GM21381 (cell line): ENCODE results near the gene ATG2A.
A peak's percentile ranks its signal among the peaks of the same experiment; 100 is the strongest.

Experiments used
- ATAC-seq: cut with Tn5 transposase; IDR thresholded peaks from one replicate; pipeline ENCODE4 v1.9.1; 2021; ENCODE audit warnings: mild to moderate bottlenecking, moderate library complexity; ENCODE audit not compliant: unreplicated experiment

Gene ATG2A

GRCh38 chr11:64888729-64889511 lies 28.1 kb downstream of the ATG2A start:
- no peak for ATAC-seq

- no peak for ATAC-seq
Observed at GRCh38 chr11:64888406-64888728, 28.6 kb downstream of the ATG2A start.

DNA sequence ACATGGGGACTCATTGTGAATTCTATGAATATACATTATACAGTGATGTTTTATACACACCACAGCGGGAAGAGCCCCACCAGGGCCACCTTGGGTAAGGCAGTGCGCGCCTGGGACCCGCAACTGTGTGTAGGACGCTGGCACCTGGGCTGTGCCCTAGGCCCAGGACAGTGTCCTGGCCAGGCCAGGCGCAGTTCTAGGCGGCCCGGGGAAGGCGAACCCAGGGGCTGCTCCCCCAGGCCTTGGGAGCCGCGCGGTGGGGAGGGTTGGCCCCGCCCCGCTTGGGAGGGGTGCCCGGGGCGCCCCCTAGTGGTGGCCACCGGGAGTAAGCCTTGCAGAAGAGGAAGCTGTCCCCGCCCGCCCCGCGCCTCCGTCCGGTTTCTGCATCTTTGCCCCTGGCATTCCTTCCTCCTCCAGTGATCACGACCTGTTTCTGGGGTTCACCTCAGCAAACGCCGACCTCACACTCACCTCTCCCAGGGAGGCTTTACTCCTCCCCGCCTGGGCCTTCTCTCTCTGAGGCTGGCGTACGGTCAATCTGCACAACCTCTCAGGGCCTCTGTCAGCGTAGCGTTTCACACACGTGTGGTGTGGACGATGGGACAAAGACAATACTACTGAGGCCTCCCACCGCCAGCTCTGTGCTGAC lies 29.1 kb downstream of the ATG2A start:
- peak; percentile 68 for ATAC-seq

- ATAC-seq, result no peak
Observed at GRCh38 chr11:64887234-64887756, 29.7 kb downstream of the ATG2A start.

GRCh38 chr11:64885367-64886286 lies 31.4 kb downstream of the ATG2A start:
- ATAC-seq, result no peak

DNA sequence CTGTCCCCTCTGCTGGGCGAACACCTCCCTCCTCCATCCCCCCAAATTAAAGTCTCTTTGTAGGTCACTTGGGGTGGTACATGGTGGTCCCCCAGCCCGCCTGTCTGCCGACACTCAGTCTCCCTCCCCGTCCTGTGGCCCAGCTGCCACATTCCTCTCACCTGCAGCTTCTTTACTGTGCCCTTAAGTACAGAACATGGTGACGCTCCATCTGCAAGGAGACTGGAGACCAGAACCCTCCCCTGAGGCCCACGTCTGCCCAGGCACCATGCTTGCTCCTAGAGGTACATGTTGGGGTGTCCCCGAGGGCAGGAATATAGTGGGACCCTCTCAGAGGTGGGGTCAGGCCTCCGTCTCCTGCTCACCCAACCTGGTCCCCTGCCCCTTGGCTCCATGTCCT lies 33.0 kb downstream of the ATG2A start:
- no peak for ATAC-seq

DNA sequence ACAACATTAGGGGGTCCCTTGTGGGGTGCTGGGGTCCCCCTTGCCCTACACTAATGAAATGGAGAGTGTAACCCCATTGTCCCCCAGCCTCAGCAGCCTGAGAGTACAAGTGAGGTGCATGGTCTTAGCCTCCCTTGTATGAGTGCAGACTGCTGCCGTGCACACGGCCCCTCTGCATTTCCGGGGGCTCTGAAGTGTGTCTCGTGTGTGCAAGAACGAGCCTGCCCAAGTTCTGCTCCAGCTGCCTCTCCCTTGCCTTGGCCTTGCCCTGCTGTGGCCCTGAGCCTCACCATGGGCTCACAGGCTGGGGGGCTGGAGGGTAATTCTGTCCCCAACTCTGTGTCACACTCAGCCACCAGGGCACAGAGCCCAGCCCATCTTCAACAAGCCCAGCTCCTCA lies 33.4 kb downstream of the ATG2A start:
- ATAC-seq, result no peak

GRCh38 chr11:64882243-64882642 lies 34.8 kb downstream of the ATG2A start:
- ATAC-seq, result no peak

DNA sequence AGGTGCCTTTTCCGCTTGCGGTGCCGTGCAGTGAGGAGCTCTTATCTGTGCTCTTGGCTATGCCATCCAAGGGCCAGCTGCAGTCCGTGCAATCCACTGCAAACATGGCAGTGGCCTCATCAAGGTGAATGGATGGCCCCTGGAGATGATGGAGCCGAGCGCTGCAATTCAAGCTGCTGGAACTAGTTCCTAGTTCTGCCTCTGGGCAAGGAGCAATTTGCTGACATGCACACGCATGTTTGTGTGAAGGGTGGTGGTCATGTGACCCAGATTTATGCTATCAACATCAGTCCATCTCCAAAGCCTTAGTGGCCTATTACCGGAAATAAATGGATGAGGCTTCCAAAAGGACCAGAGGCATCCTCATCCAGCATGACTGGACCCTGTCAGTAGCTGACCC lies 35.5 kb downstream of the ATG2A start:
- ATAC-seq, result no peak

DNA sequence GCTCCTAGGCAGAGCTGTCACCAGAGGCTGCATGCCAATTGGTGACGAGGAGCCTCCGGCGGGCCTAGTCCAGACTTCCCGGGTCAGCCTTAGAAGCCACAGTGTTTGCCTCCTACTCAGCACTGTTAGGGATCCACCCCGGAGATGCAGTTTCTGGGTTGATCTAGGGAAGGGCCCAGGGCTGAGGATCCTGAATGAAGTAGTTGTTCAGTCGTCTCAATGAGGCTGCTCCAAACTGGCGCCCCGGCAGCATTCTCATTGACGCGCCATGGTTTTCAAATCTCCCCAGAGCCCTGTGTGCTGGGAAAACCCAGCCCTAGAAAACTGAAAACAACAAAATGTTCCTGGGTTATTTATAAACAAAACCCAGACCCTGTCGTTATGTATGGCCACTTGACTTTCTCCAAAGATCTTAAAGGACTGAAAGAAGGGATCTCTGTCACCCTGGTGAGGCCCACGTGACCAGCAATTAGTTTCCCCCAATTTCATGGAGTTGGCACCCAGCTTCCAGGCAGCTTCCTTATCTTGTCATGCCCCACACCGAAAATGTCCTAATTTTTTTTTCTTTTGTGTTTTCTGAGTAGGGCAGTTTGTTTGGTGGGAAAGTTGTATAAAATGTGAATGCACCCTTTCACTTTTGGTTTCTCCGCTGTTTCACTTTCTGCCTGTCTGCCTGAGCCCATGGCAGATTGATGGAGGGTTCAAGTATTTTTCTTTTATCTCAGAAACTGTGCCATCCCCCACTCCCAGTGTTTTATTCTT lies 36.6 kb downstream of the ATG2A start:
- no peak for ATAC-seq

DNA sequence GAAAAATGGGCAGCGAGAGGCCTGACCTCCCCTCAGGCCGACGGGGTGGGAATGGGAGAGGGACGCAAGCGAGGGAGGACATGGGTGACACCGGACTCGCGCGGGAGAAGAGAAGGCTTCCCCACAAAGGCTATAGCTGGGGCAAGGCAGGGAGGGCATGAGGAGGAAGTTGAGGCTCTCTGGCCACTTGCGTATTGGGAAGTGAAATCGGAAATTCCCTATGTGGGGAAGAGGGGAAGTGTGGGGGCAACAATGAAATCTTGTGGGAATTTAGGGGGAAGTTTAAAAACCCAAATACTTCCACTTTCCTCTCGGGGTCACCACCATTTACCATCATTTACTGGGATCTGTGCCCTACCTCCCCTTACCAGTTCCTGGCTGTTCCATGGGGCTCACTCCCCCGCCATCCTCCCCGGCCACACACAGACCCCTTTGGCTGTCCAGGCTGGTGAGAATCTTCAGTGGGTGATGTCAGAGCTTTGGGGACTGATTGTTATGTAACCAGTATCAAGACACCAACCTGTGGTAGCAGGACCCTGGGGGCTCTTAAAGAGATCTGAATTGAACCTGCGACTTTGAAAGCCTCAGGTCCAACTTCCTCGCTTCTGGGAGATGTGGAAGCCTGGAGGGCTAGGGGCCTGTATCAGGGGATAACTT lies 37.6 kb downstream of the ATG2A start:
- no peak for ATAC-seq

- peak; percentile 70 for ATAC-seq
Observed at GRCh38 chr11:64878494-64879243, 38.3 kb downstream of the ATG2A start, which contains the start of gene EHD1. Gene EHD1, minus strand, starts transcription at chr11:64878621. Its CDS starts 157 bp downstream, at chr11:64878464.

- ATAC-seq, result no peak
Observed at GRCh38 chr11:64878223-64878493, 38.9 kb downstream of the ATG2A start.

DNA sequence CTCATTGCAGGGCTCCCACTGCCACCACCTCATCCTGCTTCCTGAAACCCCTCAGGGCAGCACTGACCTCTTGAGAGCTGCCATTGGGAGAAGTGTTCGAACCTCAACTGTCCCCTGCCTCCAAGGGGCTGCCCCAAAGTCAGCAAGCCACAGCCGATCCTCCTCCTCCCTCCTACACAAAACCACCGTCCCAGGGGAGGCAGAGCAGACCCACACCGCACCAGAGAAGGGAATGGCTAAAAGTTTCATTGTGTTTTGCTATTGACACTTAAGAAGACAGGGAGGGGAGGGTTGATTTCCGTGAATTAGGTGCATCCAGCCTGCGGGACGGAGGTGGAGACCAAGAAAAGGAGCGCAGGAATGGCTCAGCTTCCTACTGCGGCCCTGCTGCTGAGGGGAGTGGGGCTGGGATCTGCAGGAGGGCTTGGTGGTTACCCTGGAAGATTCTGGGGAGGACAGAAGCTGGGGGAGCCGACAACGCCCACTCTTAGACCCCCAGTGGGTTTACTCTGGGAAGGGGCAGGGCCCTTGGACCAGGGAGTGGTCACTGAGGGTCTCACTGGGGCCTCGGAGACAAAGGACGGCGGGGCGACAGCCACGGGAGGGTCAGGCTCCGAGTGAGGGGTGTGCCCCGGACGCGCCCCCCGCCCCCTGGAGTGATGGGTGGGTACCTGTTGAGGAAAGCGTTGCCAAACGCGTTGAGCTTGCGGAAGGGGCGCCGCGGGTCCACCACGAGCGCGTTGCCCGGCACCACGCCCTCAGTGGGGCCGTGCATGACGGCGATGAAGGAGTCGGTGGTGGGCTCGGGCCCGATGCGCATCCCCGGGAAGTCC lies 39.4 kb downstream of the ATG2A start:
- no peak for ATAC-seq

DNA sequence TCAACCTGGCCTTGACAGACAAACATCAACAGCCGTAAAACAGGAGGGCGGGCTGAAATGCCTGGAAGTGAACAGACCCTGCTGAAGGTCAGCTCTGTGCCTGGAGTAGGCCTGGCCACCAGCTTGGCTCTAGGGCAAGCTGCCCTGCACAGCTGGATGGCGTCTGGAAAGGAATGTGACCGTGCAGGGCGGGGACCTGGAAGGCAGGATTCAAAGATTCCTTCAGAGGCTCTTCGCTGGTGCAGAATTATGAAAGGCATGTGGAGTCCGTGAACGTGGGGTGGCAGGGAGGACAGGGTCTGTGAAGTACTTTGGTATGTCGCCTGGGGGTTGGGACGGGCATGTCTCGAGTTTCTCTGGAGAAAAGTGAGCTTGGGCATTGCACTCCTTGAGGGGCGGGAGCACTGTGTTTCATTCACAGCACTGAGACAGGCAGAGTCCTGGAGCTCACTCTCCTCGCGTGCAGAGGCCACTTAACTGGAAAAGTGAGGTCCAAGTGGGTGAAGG lies 40.1 kb downstream of the ATG2A start:
- no peak for ATAC-seq

- no peak for ATAC-seq
Observed at GRCh38 chr11:64876229-64876750, 40.7 kb downstream of the ATG2A start.

GRCh38 chr11:64875369-64876228 lies 41.4 kb downstream of the ATG2A start:
- no peak for ATAC-seq
